GM19467 (cell line): ENCODE data around the gene PRRG3.

Experiments
- ATAC-seq: cut with Tn5 transposase; IDR thresholded peaks from one replicate; pipeline ENCODE4 v1.9.1; 2021; ENCODE audit warnings: mild to moderate bottlenecking, moderate library complexity; ENCODE audit not compliant: unreplicated experiment

PRRG3 gene

GRCh38 chrX:151704041-151704663 lies 8.9 kb downstream of the PRRG3 start:
- ATAC-seq, result no peak

DNA sequence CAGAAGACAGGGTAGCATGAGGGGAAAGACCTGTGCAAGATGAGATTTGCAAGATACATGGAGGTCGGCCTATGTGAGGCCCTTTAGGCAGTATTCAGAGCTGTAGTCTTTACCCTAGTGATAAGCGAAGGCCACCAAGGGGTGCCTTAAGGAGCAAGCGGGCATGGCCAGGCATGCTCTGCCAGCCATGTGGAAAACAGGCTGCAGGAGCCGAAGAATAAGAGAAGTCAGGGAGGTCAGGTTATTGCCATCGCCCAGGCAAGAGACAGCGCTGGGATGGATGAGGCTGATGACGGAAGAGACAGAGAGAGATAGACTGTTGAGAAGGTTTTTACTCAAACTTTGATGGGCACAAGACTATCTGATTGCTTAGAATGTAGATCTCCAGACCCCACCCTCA lies 13.6 kb downstream of the PRRG3 start:
- no peak for ATAC-seq

DNA sequence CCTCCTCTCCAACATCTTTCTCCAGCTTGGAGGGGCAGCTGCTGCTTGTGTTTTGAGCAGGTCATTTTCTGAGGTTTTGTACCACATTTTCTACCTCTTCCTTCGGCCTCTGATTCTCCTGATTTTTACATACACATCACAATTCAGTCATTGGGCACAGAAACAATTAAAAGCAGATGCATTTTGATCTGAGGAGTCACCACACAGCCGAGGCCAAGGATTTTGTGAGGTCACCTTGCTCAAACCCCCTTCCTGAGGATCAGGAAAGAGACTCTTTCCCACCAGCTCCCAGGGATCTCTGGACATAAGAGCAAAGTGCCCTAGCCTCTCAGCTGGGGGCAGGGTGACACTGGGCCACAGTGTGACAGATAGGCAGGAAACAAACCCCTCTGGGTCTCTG lies 15.2 kb downstream of the PRRG3 start:
- ATAC-seq, result no peak

- ATAC-seq, result no peak
Observed at GRCh38 chrX:151711154-151711553, 15.9 kb downstream of the PRRG3 start.

GRCh38 chrX:151711787-151712186 lies 16.5 kb downstream of the PRRG3 start:
- ATAC-seq, result no peak

- ATAC-seq, result no peak
Observed at GRCh38 chrX:151712253-151712652, 17.0 kb downstream of the PRRG3 start.

DNA sequence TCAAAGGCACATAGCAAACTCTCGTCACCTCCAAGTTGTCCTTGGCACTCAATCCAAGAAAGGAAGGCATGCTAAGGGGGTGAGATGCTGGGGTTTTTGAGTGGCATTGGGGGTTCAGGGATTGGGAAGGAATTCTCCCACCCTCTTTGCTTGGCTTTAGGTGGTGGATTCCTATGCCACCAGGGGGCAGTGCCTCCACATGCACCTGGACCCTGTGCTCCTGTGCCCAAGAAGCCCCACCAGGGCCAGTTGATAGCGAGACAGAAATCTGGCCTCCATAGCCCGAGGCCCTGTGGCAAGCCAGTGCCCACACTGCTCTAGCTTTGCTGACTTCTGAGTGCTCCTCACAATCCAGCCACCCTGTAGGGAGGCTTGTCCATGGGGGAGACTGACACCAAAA lies 18.6 kb downstream of the PRRG3 start:
- peak; percentile 52 for ATAC-seq

- no peak for ATAC-seq
Observed at GRCh38 chrX:151714362-151714761, 19.1 kb downstream of the PRRG3 start.

GRCh38 chrX:151715752-151716151 lies 20.5 kb downstream of the PRRG3 start, which contains the start of gene FATE1:
FATE1 (plus strand) TSS chrX:151716035; CDS start chrX:151716120, 85 bp downstream.
- ATAC-seq, result no peak

GRCh38 chrX:151722241-151722846 lies 27.1 kb downstream of the PRRG3 start:
- ATAC-seq, result no peak

- no peak for ATAC-seq
Observed at GRCh38 chrX:151723156-151723760, 28.0 kb downstream of the PRRG3 start.

GRCh38 chrX:151724563-151725337 lies 29.5 kb downstream of the PRRG3 start:
- ATAC-seq, result no peak

- no peak for ATAC-seq
Observed at GRCh38 chrX:151725338-151725614, 30.0 kb downstream of the PRRG3 start.

DNA sequence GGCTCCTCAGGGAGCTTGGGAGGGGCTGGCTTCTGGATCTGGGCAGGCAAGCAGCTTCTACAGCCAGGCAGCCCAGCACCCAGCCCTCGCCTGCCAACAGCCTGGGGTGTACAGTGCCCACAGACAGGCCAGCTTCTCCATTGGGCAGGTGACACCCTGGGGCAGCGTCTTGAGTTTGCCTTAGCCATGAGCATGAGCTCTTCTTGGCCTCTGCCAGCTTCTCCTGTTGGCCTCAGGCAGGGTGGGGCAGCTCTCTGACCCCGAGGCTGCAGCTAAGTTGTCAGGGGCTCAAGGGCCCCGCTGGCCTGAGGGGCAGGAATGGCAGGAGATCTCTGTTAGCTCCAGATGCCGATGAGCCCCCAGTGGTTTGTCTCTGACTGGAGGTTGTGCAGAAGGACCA lies 31.5 kb downstream of the PRRG3 start:
- no peak for ATAC-seq

DNA sequence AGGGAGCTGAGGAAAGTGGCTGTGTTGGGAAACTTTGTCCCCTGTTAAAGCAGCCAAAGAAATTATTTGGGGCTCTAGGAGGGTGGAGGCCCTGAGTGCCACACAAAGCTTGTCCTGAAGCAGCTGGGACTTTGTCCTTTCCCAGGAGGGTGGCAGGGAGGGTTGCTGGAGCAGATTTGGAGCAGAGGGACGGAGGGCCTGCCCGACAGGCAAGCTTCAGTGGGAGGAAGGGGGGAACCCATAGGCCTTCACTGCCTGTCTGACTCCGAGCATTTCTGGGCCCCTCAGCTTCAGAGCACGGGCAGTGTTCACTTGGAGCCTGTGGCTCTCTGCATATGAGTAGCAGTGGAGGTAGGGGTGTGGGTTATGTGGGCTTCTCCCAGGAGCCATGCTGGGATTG lies 32.1 kb downstream of the PRRG3 start:
- no peak for ATAC-seq

DNA sequence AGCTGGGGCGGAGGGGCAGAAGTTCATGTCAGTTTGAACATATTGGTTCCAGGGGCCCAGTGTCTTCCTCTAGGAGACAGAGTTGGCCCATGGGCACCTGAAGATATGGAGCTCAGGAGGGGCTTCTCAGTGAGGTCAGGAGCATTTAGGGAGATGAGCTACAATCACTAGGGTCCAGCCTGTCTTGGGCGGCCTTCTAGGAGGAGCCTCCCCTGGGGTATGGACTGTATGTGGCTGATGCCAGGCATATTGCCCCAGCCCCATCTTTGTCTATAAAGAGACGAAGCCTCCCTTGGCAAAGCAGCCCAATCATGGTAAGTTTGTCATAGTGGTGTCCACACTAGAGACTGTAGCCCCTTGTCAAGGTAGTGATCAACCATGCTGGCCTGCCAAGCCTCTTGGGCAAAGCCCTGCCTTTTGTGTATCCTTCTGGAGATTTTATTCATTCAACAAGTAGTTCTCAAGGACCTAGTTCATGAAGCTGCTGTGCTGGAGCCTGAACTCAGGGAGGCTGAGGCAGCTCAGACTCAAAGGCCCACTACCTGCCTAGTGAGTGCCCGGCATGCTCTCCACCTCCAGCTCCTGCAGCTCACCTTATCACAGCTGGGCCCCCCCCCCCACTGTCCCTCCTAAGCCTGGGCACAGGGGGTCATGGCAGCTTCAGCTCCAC lies 33.9 kb downstream of the PRRG3 start:
- no peak for ATAC-seq

DNA sequence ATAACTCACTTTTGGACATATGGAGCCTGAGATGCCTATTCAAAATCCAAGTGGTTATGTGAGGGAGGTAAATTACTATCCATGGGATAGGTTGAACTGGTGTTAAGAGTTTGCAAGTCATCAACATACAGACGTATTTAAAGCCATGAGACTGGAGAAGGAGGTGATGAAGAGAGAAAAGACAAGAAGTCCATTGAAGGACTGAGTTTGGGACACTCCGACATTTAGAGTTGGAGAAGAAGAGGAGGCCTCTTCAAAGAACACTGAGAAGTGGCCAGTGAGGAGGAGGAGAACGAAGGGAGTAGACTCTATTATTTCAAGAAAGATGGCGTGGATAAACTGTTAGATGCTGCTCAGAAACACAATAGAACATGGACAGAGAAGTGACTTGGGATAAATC lies 39.2 kb downstream of the PRRG3 start, which contains the start of gene CNGA2:
Gene CNGA2 (plus strand): TSS at position 301 of the 400 bp plus-strand sequence. CDS start 3,738 bp downstream, outside the sequence.
- ATAC-seq, result no peak

DNA sequence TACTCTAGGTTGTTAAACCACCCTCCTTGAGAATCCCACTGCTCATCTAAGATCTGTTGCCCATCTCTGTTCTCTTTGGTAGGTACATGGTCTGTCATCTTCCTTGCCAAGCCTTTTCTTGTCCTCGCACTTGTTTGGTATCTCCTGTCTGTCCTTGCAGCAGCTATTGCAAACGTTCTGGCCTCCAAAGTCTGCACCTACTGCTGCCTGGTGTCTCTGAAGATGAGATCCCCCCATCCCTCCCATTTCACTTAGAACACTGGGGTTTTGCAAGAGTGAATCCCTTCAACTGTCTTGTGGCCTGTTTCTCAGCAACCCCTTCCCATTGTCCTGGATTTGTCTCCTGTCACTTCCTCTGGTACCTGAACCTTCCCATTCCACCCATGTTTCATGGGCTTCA lies 40.0 kb downstream of the PRRG3 start:
- ATAC-seq, result no peak

- ATAC-seq, result no peak
Observed at GRCh38 chrX:151736685-151737084, 41.4 kb downstream of the PRRG3 start.

GRCh38 chrX:151737494-151737893 lies 42.2 kb downstream of the PRRG3 start:
- no peak for ATAC-seq

- ATAC-seq, result no peak
Observed at GRCh38 chrX:151738751-151739150, 43.5 kb downstream of the PRRG3 start.
